Thyroid gland (tissue), 4 donors: ENCODE measurements around the gene HIPK2. TPM values are rescaled to one million over a fixed set of nuclear protein-coding genes. Genes with fewer than 3 reads are reported as not detected.

ENCODE experiments used
- DNase-seq, 2 donors: peaks; one replicate each; pipeline ENCODE4 v3.0.0-alpha.2; 2019
- H3K27ac ChIP-seq, 3 donors: fragments of 200-600 bp; sonication (generic); 1 replicate in 2 of 3; 2 replicates in 1 of 3; pipeline ENCODE4 v1.5.1; 2016 to 2019; ENCODE audit warnings: mild to moderate bottlenecking in 1 of 3, moderate library complexity in 1 of 3
- H3K27me3 ChIP-seq: fragments of 200-600 bp; sonication (generic); one replicate; pipeline ENCODE4 v1.5.1; 2019
- H3K36me3 ChIP-seq, 2 donors: fragments of 200-600 bp; sonication (generic); one replicate each; pipeline ENCODE4 v1.5.1; 2016 to 2019
- H3K4me1 ChIP-seq, 2 donors: fragments of 200-600 bp; sonication (generic); one replicate each; pipeline ENCODE4 v1.5.1; 2017 to 2019
- H3K4me3 ChIP-seq, 3 donors: fragments of 200-600 bp; sonication (generic); replicated peaks in 1 of 3; 1 replicate in 2 of 3; 2 replicates in 1 of 3; pipeline ENCODE4 v1.5.1; 2016; ENCODE audit warnings: mild to moderate bottlenecking in 1 of 3
- H3K9me3 ChIP-seq: fragments of 200-600 bp; sonication (generic); one replicate; pipeline ENCODE4 v1.5.1; 2017
- POLR2A ChIP-seq, 2 donors: fragments of 450-650 bp; IDR thresholded peaks; one replicate each; pipeline ENCODE4 v1.6.1; 2017; ENCODE audit warnings: antibody characterized with exemption in 2 of 2, mild to moderate bottlenecking in 2 of 2, moderate library complexity in 1 of 2
- WGBS, 2 donors: methylation state at CpG; one replicate each; pipeline ENCODE4 v1.1.5; 2017; 5-methylcytosine and 5-hydroxymethylcytosine counted together
- intact Hi-C: fragments of 100-400 bp; cut with DNase I; formaldehyde crosslinking; loops from one replicate; pipeline ENCODE4 v1.15.1; 2023
- total RNA-seq, 4 donors: library from RNA; depleted of rRNA; stranded (reverse); fragments of >200 nt; gene quantifications; one replicate each; pipeline ENCODE4 v1.2.3, GENCODE V29; 2016
- TF ChIP-seq, protein P1 (sequence below), 6 experiments: fragments of 200-600 bp in 3 of 6; fragments of 450-650 bp in 3 of 6; sonication (generic) in 3 of 6; IDR thresholded peaks; one replicate each; pipeline ENCODE4 v1.5.1; 2016 to 2019; ENCODE audit warnings: antibody characterized with exemption in 6 of 6, mild to moderate bottlenecking in 2 of 6, inconsistent platforms in 1 of 6, moderate library complexity in 1 of 6

The HIPK2 gene
- total RNA-seq, 4 donors from 2014 or later, result 31.3 to 58.5 (median 41.0) TPM

DNA sequence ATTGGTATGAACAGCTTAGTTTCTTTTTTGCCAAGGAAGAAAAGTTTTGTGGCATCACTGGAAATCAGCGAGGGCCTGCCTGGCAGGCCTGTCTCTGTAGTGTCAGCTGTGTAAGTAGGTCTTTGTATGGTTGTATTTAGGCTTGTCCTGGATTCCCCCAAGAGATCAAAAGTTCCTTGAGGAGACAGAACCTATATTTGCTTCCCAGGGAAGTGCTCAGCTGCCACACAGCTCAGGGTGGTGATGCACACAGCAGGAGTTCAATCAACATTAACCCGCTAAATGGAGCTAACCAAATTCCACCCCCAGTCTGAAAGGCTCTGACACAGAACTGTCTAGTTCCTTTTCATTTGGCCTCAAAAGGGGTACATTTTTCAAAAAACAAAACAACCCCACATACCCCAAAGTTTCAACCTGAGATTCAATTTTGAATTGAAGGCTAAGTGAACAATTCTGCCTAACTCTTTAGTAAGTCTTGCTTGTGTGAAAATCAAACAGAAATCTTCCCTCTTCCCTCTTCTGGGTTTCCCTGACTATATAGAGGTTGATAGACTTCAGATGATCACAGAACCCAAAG, 129.9 kb downstream of the HIPK2 start:
- 90 to 95% methylated on average over 2 of the region's 2 CpGs for WGBS, 2 donors
- Histone ChIP-seq H3K4me1 (peaks cover 18 to 35% of the 10 kb centered on the region in 2 donors), H3K27ac (peak overlapping the region in 2 of 3 donors; percentile 16 to 57), H3K27me3 (no peaks in the 10 kb centered on the region), H3K36me3 (no peaks in the 10 kb centered on the region), H3K4me3 (no peak overlapping the region), H3K9me3 (no peaks in the 10 kb centered on the region)
- intact Hi-C loops, result loop anchor here (5.0 kb wide), 2 partner anchors 129 to 354 kb away; partner anchors contain the start of gene HIPK2
- no peak for DNase-seq
- TF ChIP-seq, protein P1, sequence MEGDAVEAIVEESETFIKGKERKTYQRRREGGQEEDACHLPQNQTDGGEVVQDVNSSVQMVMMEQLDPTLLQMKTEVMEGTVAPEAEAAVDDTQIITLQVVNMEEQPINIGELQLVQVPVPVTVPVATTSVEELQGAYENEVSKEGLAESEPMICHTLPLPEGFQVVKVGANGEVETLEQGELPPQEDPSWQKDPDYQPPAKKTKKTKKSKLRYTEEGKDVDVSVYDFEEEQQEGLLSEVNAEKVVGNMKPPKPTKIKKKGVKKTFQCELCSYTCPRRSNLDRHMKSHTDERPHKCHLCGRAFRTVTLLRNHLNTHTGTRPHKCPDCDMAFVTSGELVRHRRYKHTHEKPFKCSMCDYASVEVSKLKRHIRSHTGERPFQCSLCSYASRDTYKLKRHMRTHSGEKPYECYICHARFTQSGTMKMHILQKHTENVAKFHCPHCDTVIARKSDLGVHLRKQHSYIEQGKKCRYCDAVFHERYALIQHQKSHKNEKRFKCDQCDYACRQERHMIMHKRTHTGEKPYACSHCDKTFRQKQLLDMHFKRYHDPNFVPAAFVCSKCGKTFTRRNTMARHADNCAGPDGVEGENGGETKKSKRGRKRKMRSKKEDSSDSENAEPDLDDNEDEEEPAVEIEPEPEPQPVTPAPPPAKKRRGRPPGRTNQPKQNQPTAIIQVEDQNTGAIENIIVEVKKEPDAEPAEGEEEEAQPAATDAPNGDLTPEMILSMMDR (IDR thresholded peaks at IDR 0.05), result no peak
- TF ChIP-seq POLR2A (IDR thresholded peaks at IDR 0.05), result no peak

DNA sequence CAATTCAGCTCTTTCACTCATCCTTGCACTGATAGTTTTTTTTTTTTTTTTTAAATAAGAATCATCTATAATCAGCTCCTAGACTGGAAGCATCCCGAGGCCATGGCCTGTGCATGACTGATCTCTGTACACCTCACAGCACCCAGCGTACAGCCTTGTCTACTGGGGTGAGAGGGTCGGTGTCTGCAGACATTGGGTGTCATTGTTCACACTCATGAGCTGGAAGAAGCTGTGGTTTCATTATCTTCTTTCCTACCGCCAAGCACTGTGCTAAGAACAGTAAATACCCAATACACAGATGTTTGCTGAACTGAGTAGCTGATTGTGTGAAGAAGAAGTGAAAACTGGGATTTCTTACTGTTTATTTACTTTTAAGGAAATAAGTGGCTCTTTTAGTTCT, 130.7 kb downstream of the HIPK2 start:
- 87 to 94% methylated on average over 4 of the region's 4 CpGs for WGBS, 2 donors

DNA sequence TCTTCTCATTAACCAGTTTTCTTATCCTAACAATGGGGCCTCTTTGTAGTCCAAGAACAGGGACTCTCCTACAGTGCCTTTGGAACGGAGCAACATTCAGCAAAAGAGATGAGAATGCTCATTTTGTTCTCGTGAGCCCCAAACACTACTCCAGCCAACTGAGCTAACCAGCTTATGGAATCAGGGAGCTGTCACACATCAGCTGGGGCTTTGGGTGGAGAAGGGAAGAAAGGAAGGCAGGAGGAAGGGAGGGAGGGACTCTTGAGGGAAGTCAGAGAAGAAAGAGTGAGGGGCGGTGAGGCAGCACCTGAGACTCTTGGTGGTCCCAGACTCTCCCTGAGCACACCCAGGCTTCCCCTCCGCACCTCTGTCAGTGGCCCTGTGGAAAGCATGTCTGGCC, 131.2 kb downstream of the HIPK2 start:
- peaks cover 6 to 22% of the 10 kb centered on the region in 2 donors for H3K4me1 ChIP-seq
- H3K27ac ChIP-seq, result no peak overlapping the region
- no peak overlapping the region for H3K4me3 ChIP-seq
- no peaks in the 10 kb centered on the region for H3K27me3 ChIP-seq
- intact Hi-C loops, result loop anchor here (5.0 kb wide), 2 partner anchors 131 to 356 kb away; partner anchors contain the start of gene HIPK2
- no peaks in the 10 kb centered on the region for H3K9me3 ChIP-seq
- DNase-seq, result no peak
- TF ChIP-seq POLR2A (IDR thresholded peaks at IDR 0.05), result no peak
- no peaks in the 10 kb centered on the region for H3K36me3 ChIP-seq
- WGBS, 2 donors, result 92 to 96% methylated on average over 4 of the region's 4 CpGs

More for the DNA sequence above, 130.7 kb downstream of the HIPK2 start:
- Histone ChIP-seq H3K9me3 (no peaks in the 10 kb centered on the region), H3K27me3 (no peaks in the 10 kb centered on the region), H3K36me3 (no peaks in the 10 kb centered on the region), H3K4me3 (no peak overlapping the region), H3K4me1 (peaks cover 11 to 27% of the 10 kb centered on the region in 2 donors), H3K27ac (peak overlapping the region in 1 of 3 donors; percentile 57)
- intact Hi-C loops, result loop anchor here (5.0 kb wide), 2 partner anchors 130 to 355 kb away; partner anchors contain the start of gene HIPK2
- no peak for DNase-seq
- TF ChIP-seq POLR2A (IDR thresholded peaks at IDR 0.05), result no peak
- TF ChIP-seq, protein P1 (IDR thresholded peaks at IDR 0.05), result no peak

DNA sequence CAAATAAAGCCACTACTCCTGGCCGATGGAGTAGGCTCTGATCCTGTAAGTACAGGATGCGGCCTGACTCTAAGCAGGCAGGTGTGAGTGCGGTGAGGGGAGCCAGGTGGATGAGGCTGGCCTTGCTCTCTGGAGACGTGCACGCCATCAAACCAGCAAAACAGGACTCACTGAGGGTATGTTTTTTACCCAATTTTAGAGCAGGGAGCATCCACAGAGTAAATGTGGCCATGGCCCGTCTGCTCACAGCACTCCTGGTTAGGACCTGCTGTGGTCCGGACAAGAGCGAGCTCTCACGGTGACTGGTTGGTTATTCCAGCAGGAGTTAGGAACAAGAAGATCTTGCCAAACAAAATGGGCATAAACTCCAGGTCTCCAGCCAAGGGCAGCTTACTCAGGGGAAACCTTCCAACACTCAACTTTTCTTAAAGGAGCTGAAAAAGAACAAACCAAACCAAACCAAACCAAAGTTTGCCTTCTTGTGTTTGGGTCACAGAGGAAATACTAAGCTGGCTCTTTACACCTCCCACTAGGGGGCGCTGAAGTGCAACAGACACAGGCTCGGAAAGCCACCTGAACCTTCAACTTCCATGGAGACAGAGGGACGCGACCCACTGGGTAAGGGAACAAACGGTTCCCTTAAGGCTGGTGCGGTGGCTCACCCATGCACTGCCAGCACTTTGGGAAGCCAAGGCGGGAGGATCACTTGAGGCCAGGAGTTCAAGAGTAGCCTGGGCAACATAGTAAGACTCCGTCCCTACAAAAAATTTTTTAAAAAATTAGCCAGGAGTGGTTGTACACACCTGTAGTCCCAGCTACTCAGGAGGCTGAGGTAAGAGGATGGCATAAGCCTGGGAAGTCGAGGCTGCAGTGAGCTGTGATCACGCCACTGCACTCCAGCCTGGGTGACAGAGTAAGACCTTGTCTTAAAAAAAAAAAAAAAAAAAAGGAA, 131.9 kb downstream of the HIPK2 start:
- Histone ChIP-seq H3K9me3 (no peaks in the 10 kb centered on the region), H3K4me1 (peaks cover 0 to 15% of the 10 kb centered on the region in 2 donors), H3K27me3 (no peaks in the 10 kb centered on the region), H3K4me3 (no peak overlapping the region), H3K36me3 (no peaks in the 10 kb centered on the region), H3K27ac (no peak overlapping the region)
- 57 to 69% methylated on average over 15 to 19 of the region's 19 CpGs for WGBS, 2 donors
- TF ChIP-seq, protein P1 (IDR thresholded peaks at IDR 0.05), result peak; percentile 87 to 94 (median 92)
- no peak for TF ChIP-seq POLR2A (IDR thresholded peaks at IDR 0.05)
- intact Hi-C loops, result loop anchor here (5.0 kb wide), 2 partner anchors 131 to 356 kb away; partner anchors contain the start of gene HIPK2
- DNase-seq, result peak; percentile 85 to 94

DNA sequence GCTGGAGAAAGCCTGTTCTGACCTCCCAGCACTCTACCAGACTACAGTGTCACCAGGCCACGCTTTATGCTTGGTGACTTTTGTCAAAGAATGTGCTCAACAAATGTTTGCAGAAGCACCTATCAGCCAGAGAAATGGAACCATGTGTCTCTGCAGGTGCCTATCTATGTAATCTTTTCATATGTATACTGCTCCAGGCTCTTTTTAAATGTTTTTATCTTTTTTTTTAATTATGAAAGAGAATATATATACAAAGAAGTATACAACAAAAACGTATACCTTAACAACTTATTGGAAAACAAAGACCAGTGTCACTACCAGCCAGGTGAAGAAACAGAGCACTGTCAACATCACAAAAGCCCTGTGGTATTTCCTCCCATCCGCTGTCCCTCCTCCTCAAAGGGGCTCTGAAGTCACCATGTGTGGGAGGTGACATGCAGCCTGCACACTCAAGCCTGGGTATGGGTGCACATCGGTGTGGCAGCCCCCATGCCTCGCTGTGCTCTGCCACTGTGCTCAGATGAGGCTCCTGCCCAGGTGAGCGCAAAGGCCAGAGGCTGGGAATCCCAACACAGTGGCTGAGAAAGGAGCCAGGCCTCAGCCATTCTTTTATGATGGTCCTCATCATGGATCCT, 133.7 kb downstream of the HIPK2 start:
- peaks cover 0 to 5% of the 10 kb centered on the region in 2 donors for H3K4me1 ChIP-seq
- WGBS, 2 donors, result 84 to 87% methylated on average over 6 of the region's 6 CpGs
- no peaks in the 10 kb centered on the region for H3K27me3 ChIP-seq
- intact Hi-C loops, result no loop called here
- H3K27ac ChIP-seq, result no peak overlapping the region
- H3K9me3 ChIP-seq, result no peaks in the 10 kb centered on the region
- DNase-seq, result no peak
- TF ChIP-seq POLR2A (IDR thresholded peaks at IDR 0.05), result no peak
- TF ChIP-seq, protein P1 (IDR thresholded peaks at IDR 0.05), result no peak
- H3K36me3 ChIP-seq, result no peaks in the 10 kb centered on the region
- H3K4me3 ChIP-seq, result no peak overlapping the region
